Activated T-cell treated with anti-CD3 and anti-CD28 coated beads, Interleukin-2, amount 50 U/mL, for 48 hours (primary cell): ENCODE data around the gene ANKRD22.
"Not testable (repeated sequence)": the region's sequence is repeated elsewhere in the genome, so short reads cannot be mapped to it uniquely, and the experiment has no call there.

ENCODE experiments used
- DNase-seq, 2 experiments: peaks; one replicate each; pipeline ENCODE4 v3.0.0-alpha.2; 2020

Gene ANKRD22

GRCh38 chr10:88851706-88852105 is at the start of gene ANKRD22:
ANKRD22 (minus strand) TSS chr10:88851844; CDS start chr10:88851607, 237 bp downstream.
- DNase-seq = no peak

- no peak for DNase-seq
These were observed 48.2 kb upstream of the ANKRD22 start for GRCh38 chr10:88899886-88900285.

GRCh38 chr10:88898727-88899126 is 47.1 kb upstream of the ANKRD22 start:
- no peak for DNase-seq

- DNase-seq = peak; percentile 38 to 44
These were observed 45.6 kb upstream of the ANKRD22 start for GRCh38 chr10:88896994-88897853.

- no peak for DNase-seq
These were observed 44.8 kb upstream of the ANKRD22 start for GRCh38 chr10:88896372-88896993.

GRCh38 chr10:88895250-88895649 is 43.6 kb upstream of the ANKRD22 start:
- no peak for DNase-seq

- DNase-seq = no peak
These were observed 42.0 kb upstream of the ANKRD22 start for GRCh38 chr10:88893611-88894010.

- DNase-seq = no peak
These were observed 40.8 kb upstream of the ANKRD22 start for GRCh38 chr10:88892222-88892967.

- no peak for DNase-seq
These were observed 39.2 kb upstream of the ANKRD22 start for GRCh38 chr10:88890681-88891381.

- DNase-seq = no peak
These were observed 38.1 kb upstream of the ANKRD22 start for GRCh38 chr10:88889559-88890337.

- DNase-seq = no peak
These were observed 37.3 kb upstream of the ANKRD22 start for GRCh38 chr10:88888810-88889445.

GRCh38 chr10:88886557-88886956 is 34.9 kb upstream of the ANKRD22 start:
- no peak for DNase-seq

- DNase-seq = no peak
These were observed 31.8 kb upstream of the ANKRD22 start for GRCh38 chr10:88883448-88883809.

- DNase-seq = not testable (repeated sequence)
These were observed 31.2 kb upstream of the ANKRD22 start for GRCh38 chr10:88882646-88883447.

- no peak for DNase-seq
These were observed 30.4 kb upstream of the ANKRD22 start for GRCh38 chr10:88881922-88882645.

GRCh38 chr10:88881320-88881719 is 29.7 kb upstream of the ANKRD22 start:
- DNase-seq = no peak

- peak; percentile 85 to 87 for DNase-seq
These were observed 28.8 kb upstream of the ANKRD22 start for GRCh38 chr10:88880282-88881076.

- peak; percentile 84 to 88 for DNase-seq
These were observed 28.1 kb upstream of the ANKRD22 start, which contains the start of gene STAMBPL1 for GRCh38 chr10:88879534-88880281. STAMBPL1 (plus strand) TSS chr10:88880245; CDS start chr10:88901709, 21,464 bp downstream.
